K562 (cell line): ENCODE results near the gene PRKG2. TPM values are rescaled to one million over a fixed set of nuclear protein-coding genes. Genes with fewer than 3 reads are reported as not detected.

ENCODE experiments used
- ATAC-seq: fragments of 200-7000 bp; cut with Tn5 transposase; 3 replicates; pipeline ENCODE4 v1.9.1; 2020; ENCODE audit warnings: moderate library complexity
- Bru-seq: library from RNA; stranded (reverse); fragments of 400-500 nt; gene quantifications from one replicate; lab custom pipeline; 2021; lab: Mats Ljungman, UMichigan
- BruChase-seq, 2 experiments: library from RNA; stranded (reverse); fragments of 400-500 nt; gene quantifications; one replicate each; lab custom pipeline; 2021; lab: Mats Ljungman, UMichigan
- BruUV-seq: library from RNA; stranded (reverse); fragments of 400-500 nt; replicated peaks from 2 replicates; lab custom pipeline; 2021; lab: Mats Ljungman, UMichigan
- CTCF ChIA-PET: fragments of 300-600 bp; formaldehyde crosslinking; extraction: SDS; loops from one replicate; lab custom pipeline; 2021; ENCODE audit warnings: low intra/inter-chr PET ratio; lab: Yijun Ruan, JAX
- POLR2A ChIA-PET: fragments of 300-600, 350-650 bp; sonication (Branson Sonifier 250); formaldehyde crosslinking; extraction: SDS; loops from one replicate; lab custom pipeline; 2021; ENCODE audit warnings: antibody characterized with exemption, inconsistent platforms; lab: Yijun Ruan, JAX
- DNase-seq, 4 experiments: peaks; one replicate each; pipeline versions ENCODE4 v3.0.0 to v3.0.0-alpha.2; 2011 to 2018; ENCODE audit warnings: low spot score in 3 of 4, mixed read lengths in 3 of 4; ENCODE audit errors: extremely low read depth in 1 of 4
- FAIRE-seq: peaks from 2 replicates; lab custom pipeline; 2011; peaks lifted over from hg19 to GRCh38; lab: Jason Lieb, UNC
- H2AFZ ChIP-seq: 2 replicates; pipeline ENCODE4 v1.6.0; 2011; ENCODE audit warnings: low read depth, low read length, control low read depth, inconsistent platforms
- H3K27ac ChIP-seq: fragments of 200-600 bp; 3 replicates; pipeline ENCODE4 v1.8.0; 2011; ENCODE audit warnings: low read depth, mild to moderate bottlenecking, control low read depth, inconsistent platforms, low read length, moderate library complexity, mixed read lengths; ENCODE audit errors: extremely low read depth
- H3K27me3 ChIP-seq, 2 experiments: fragments of 300-600 bp in 1 of 2; 2 replicates in 1 of 2; 3 replicates in 1 of 2; pipeline versions ENCODE4 v1.6.0 to v1.8.0; 2011; ENCODE audit warnings: inconsistent platforms in 2 of 2, low read length in 2 of 2, mild to moderate bottlenecking in 1 of 2, mixed read lengths in 1 of 2, moderate library complexity in 1 of 2; ENCODE audit not compliant: control insufficient read depth in 2 of 2, insufficient read depth in 2 of 2
- H3K36me3 ChIP-seq: fragments of 300-600 bp; 3 replicates; pipeline ENCODE4 v1.8.0; 2011; ENCODE audit warnings: mild to moderate bottlenecking, low read length, inconsistent platforms; ENCODE audit not compliant: control insufficient read depth, insufficient read depth
- H3K4me1 ChIP-seq, 2 experiments: fragments of 200-600 bp in 1 of 2; replicated peaks in 1 of 2; 2 replicates in 1 of 2; 3 replicates in 1 of 2; pipeline versions ENCODE4 v1.5.1 to v1.8.0; 2011; ENCODE audit warnings: inconsistent platforms in 2 of 2, low read length in 2 of 2, mild to moderate bottlenecking in 1 of 2, mixed read lengths in 1 of 2, moderate library complexity in 1 of 2; ENCODE audit not compliant: control insufficient read depth in 2 of 2, insufficient read depth in 2 of 2
- H3K4me2 ChIP-seq: 2 replicates; pipeline ENCODE4 v1.6.1; 2011; ENCODE audit warnings: low read length, control low read depth, inconsistent platforms, mixed read lengths; ENCODE audit not compliant: insufficient read depth
- H3K4me3 ChIP-seq: fragments of 200-600 bp; sonication (generic), shearing (Covaris generic); 2 replicates; pipeline ENCODE4 v1.5.1; 2016; ENCODE audit warnings: control low read depth, inconsistent platforms
- H3K79me2 ChIP-seq: fragments of 200-600 bp; 3 replicates; pipeline ENCODE4 v1.8.0; 2011; ENCODE audit warnings: low read length, inconsistent platforms; ENCODE audit not compliant: control insufficient read depth, insufficient read depth
- H3K9ac ChIP-seq, 2 experiments: 2 replicates each; pipeline versions ENCODE4 v1.6.0 to v1.6.1; 2011; ENCODE audit warnings: low read depth in 2 of 2, low read length in 2 of 2, control low read depth in 1 of 2, inconsistent platforms in 1 of 2, mild to moderate bottlenecking in 1 of 2, mixed read lengths in 1 of 2; ENCODE audit not compliant: insufficient read depth in 1 of 2
- H3K9me1 ChIP-seq: one replicate; pipeline ENCODE4 v1.6.0; 2011; ENCODE audit warnings: inconsistent platforms, mild to moderate bottlenecking, low read length, moderate library complexity; ENCODE audit not compliant: control insufficient read depth, insufficient read depth
- H3K9me3 ChIP-seq: replicated peaks from 2 replicates; pipeline ENCODE4 v1.5.1; 2011; ENCODE audit warnings: low read depth, low read length, inconsistent platforms; ENCODE audit not compliant: control insufficient read depth, insufficient read depth
- H4K20me1 ChIP-seq: replicated peaks from 2 replicates; pipeline ENCODE4 v1.6.1; 2011; ENCODE audit warnings: low read length, inconsistent platforms, mixed read lengths; ENCODE audit not compliant: control insufficient read depth, insufficient read depth
- CBX3 ChIP-seq, 2 experiments: IDR thresholded peaks; 1 replicate in 1 of 2; 2 replicates in 1 of 2; pipeline ENCODE4 v1.6.1; 2012; ENCODE audit warnings: inconsistent platforms in 2 of 2, low read length in 2 of 2, borderline replicate concordance in 1 of 2, control low read depth in 1 of 2
- GMEB1 ChIP-seq: fragments of 250-450 bp; sonication (Bioruptor Pico); IDR thresholded peaks from 2 replicates; pipeline ENCODE4 v1.4.0; 2020; ENCODE audit warnings: mild to moderate bottlenecking
- KAT8 ChIP-seq: fragments of 450-650 bp; IDR thresholded peaks from 2 replicates; pipeline ENCODE4 v1.6.1; 2016; ENCODE audit warnings: low read depth, mild to moderate bottlenecking
- PML ChIP-seq: IDR thresholded peaks from 2 replicates; pipeline ENCODE4 v1.6.1; 2012; ENCODE audit warnings: low read length, inconsistent platforms
- PRMT5 ChIP-seq: sonication (generic); formaldehyde crosslinking; IDR thresholded peaks from 2 replicates; pipeline ENCODE4 v1.5.0; 2020; ENCODE audit warnings: missing genetic modification reagents
- WGBS: fragments of 100-300 bp; shearing (Covaris generic); methylation state at CpG from one replicate; pipeline ENCODE4 v1.1.6; 2016; ENCODE audit warnings: low coverage, mixed read lengths; ENCODE audit not compliant: insufficient coverage; ENCODE audit errors: missing lambda C conversion rate; 5-methylcytosine and 5-hydroxymethylcytosine counted together
- in situ Hi-C: fragments of 300-500 bp; cut with MboI; formaldehyde crosslinking; loops from 4 replicates; pipeline ENCODE4 v1.15.0; 2018; ENCODE audit warnings: inconsistent platforms, mixed read lengths
- intact Hi-C: fragments of 100-400 bp; cut with micrococcal nuclease; formaldehyde crosslinking; loops from 2 replicates; pipeline ENCODE4 v1.14.2; 2022
- long read RNA-seq, 3 experiments: library from polyadenylated mRNA in 2 of 3; library from RNA in 1 of 3; unstranded in 2 of 3; stranded (forward) in 1 of 3; transcript quantifications; one replicate each; pipeline ENCODE4 v2.0.0, GENCODE V29; 2019 to 2022
- polyA minus RNA-seq, 3 experiments: library from RNA; depleted of rRNA, polyadenylated mRNA; stranded (reverse); fragments of >200 nt; gene quantifications; 2 replicates each; pipeline ENCODE4 v1.2.3, GENCODE V29; 2011
- polyA plus RNA-seq, 8 experiments: library from polyadenylated mRNA; depleted of rRNA in 4 of 8; stranded (reverse) in 5 of 8; unstranded in 3 of 8; fragments of >200 nt; fragmentation: Nextera tagmentation in 2 of 8; fragmentation: Illumina TruSeq in 1 of 8; extraction: Ambion mirVana in 2 of 8; extraction: Trizol in 1 of 8; gene quantifications; 2 replicates each; pipeline versions ENCODE4 v1.2.1 to v1.2.3, GENCODE V29; 2011 to 2014; ENCODE audit warnings: inconsistent platforms in 1 of 8, missing spikeins in 1 of 8
- total RNA-seq, 7 experiments: library from RNA; depleted of rRNA in 6 of 7; stranded (reverse); fragments of >200 nt in 6 of 7; fragmentation: Illumina TruSeq in 2 of 7; extraction: Trizol in 2 of 7; gene quantifications; 2 replicates each; pipeline versions ENCODE4 v1.2.1 to v1.2.3, GENCODE V29; 2011 to 2021; ENCODE audit warnings: low replicate concordance in 1 of 7
- TF ChIP-seq, protein P1 (sequence below), 2 experiments: fragments of 450-650 bp; conservative IDR thresholded peaks; 2 replicates each; pipeline ENCODE4 v1.6.1; 2017; ENCODE audit warnings: mild to moderate bottlenecking in 2 of 2, moderate library complexity in 2 of 2

Gene PRKG2, protein sequence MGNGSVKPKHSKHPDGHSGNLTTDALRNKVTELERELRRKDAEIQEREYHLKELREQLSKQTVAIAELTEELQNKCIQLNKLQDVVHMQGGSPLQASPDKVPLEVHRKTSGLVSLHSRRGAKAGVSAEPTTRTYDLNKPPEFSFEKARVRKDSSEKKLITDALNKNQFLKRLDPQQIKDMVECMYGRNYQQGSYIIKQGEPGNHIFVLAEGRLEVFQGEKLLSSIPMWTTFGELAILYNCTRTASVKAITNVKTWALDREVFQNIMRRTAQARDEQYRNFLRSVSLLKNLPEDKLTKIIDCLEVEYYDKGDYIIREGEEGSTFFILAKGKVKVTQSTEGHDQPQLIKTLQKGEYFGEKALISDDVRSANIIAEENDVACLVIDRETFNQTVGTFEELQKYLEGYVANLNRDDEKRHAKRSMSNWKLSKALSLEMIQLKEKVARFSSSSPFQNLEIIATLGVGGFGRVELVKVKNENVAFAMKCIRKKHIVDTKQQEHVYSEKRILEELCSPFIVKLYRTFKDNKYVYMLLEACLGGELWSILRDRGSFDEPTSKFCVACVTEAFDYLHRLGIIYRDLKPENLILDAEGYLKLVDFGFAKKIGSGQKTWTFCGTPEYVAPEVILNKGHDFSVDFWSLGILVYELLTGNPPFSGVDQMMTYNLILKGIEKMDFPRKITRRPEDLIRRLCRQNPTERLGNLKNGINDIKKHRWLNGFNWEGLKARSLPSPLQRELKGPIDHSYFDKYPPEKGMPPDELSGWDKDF
- total RNA-seq (2011; cell fraction: chromatin; rRNA removed; ENCODE audit: low replicate concordance): 0.44 and 0.74 TPM in 2 replicates
- total RNA-seq (2011; cell fraction: nucleolus; rRNA removed): 0.17 and 0.26 TPM in 2 replicates
- 0.22 and 0.23 TPM in 2 replicates for total RNA-seq (2011; cell fraction: nucleoplasm; rRNA removed)
- total RNA-seq (2014; rRNA removed) (0.16 and 0.68 TPM in 2 replicates), total RNA-seq (2014; rRNA removed; fragmentation: Illumina TruSeq; extraction: Trizol) (0.40 and 0.51 TPM in 2 replicates), total RNA-seq (2015; rRNA removed; fragmentation: Illumina TruSeq; extraction: Trizol) (0.36 and 0.57 TPM in 2 replicates), total RNA-seq (2021) (0.16 and 0.27 TPM in 2 replicates), polyA plus RNA-seq (2011; rRNA removed) (0.19 and 0.45 TPM in 2 replicates), polyA plus RNA-seq (2014; fragmentation: Illumina TruSeq; extraction: Trizol) (0.18 and 0.22 TPM in 2 replicates), polyA plus RNA-seq (2014; fragmentation: Nextera tagmentation; extraction: Ambion mirVana) (under 1 TPM; 0.01 to 0.34 TPM), polyA plus RNA-seq (2014; rRNA removed) (0.13 and 0.15 TPM in 2 replicates), polyA minus RNA-seq (2011; rRNA and poly(A)+ RNA removed) (0.66 and 0.88 TPM in 2 replicates), Bru-seq, nascent RNA (percentile 30 among the genes with signal in this experiment), BruChase-seq, experiment 1, labeled RNA remaining after a 2-hour chase (percentile 31 among the genes with signal in this experiment), BruChase-seq, experiment 2, labeled RNA remaining after a 6-hour chase (percentile 28 among the genes with signal in this experiment)
- 0.07 TPM in 1 of 2 replicates, not detected in the other for polyA plus RNA-seq (2011; cell fraction: cytosol; rRNA removed)
- 0.15 and 0.27 TPM in 2 replicates for polyA plus RNA-seq (2011; cell fraction: nucleus; rRNA removed)
- 0.36 and 0.72 TPM in 2 replicates for polyA plus RNA-seq (2012)
- polyA minus RNA-seq (2011; cell fraction: cytosol; rRNA and poly(A)+ RNA removed): 0.55 TPM in 1 of 2 replicates, not detected in the other
- 0.40 and 0.89 TPM in 2 replicates for polyA minus RNA-seq (2011; cell fraction: nucleus; rRNA and poly(A)+ RNA removed)
- long read RNA-seq, experiment 1: 0 reads
- long read RNA-seq, experiment 2, partial matches to known transcripts: 0 of 1 reads
- long read RNA-seq, experiment 2, other reads (novel, unspliced or antisense): 1 of 1 reads
- long read RNA-seq, experiment 3: 0 reads

- no peak within 1 kb of the TSS for H3K9ac ChIP-seq
- peaks cover 0 to 6% of the 10 kb centered on the region in 2 experiments; a peak in 1 of 5 replicates for H3K4me1 ChIP-seq
- FAIRE-seq (no peak), ATAC-seq (no peak; the same call in 2 of the 3 replicates), DNase-seq (no peak)
- POLR2A ChIA-PET: interaction anchor here (0.8 kb wide), 1 partner anchor 11 kb away, joined by 3 read pairs; no protein-coding TSS in a partner anchor
- peaks cover 5 to 17% of the 10 kb centered on the region in 2 experiments; a peak in 3 of 5 replicates for H3K27me3 ChIP-seq
- intact Hi-C loops: no loop called here
- H3K9me3 ChIP-seq: no peaks in the 10 kb centered on the region
- H3K27ac ChIP-seq: no peak within 1 kb of the TSS
- H2AFZ ChIP-seq: no peak within 1 kb of the TSS
- in situ Hi-C loops: no loop called here
- H3K9me1 ChIP-seq: no peaks in the 10 kb centered on the region
- H3K79me2 ChIP-seq: no peaks in the 10 kb centered on the region
- WGBS: 4% methylated on average over 53 of the region's 75 CpGs
- CTCF ChIA-PET: no interaction called here
- no peak within 1 kb of the TSS for H3K4me2 ChIP-seq
- no peak within 1 kb of the TSS for H3K4me3 ChIP-seq
- H4K20me1 ChIP-seq: no peaks in the 10 kb centered on the region
- BruUV-seq: no TSS peak
- H3K36me3 ChIP-seq: no peaks in the 10 kb centered on the region
- TF ChIP-seq PRMT5: no peak
- TF ChIP-seq, protein P1, sequence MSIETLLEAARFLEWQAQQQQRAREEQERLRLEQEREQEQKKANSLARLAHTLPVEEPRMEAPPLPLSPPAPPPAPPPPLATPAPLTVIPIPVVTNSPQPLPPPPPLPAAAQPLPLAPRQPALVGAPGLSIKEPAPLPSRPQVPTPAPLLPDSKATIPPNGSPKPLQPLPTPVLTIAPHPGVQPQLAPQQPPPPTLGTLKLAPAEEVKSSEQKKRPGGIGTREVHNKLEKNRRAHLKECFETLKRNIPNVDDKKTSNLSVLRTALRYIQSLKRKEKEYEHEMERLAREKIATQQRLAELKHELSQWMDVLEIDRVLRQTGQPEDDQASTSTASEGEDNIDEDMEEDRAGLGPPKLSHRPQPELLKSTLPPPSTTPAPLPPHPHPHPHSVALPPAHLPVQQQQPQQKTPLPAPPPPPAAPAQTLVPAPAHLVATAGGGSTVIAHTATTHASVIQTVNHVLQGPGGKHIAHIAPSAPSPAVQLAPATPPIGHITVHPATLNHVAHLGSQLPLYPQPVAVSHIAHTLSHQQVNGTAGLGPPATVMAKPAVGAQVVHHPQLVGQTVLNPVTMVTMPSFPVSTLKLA (conservative IDR thresholded peaks at IDR 0.05): no peak
- no peak for TF ChIP-seq PML
- no peak for TF ChIP-seq KAT8
- TF ChIP-seq CBX3 (IDR thresholded peaks at IDR 0.05; ENCODE audit: borderline replicate concordance in 1 of 2, low read length in 2 of 2): no peak
- TF ChIP-seq GMEB1: no peak
These were observed at the start of gene PRKG2 for GRCh38 chr4:81214881-81215868. TSS of gene PRKG2 (minus strand) at chr4:81215222. CDS start at chr4:81205047, 10,175 bp downstream.
